Astrocyte (in vitro differentiated cells and primary cell): ENCODE data around the gene ELOVL2.

Source experiments
- EZH2 ChIP-seq: IDR thresholded peaks from 2 replicates; pipeline ENCODE4 v1.6.1; 2012; ENCODE audit warnings: mild to moderate bottlenecking, low read length, inconsistent platforms; ENCODE audit not compliant: insufficient read depth
- TF ChIP-seq, protein P1 (sequence below): IDR thresholded peaks from 2 replicates; pipeline ENCODE4 v1.5.1; 2011; ENCODE audit warnings: low read depth, mild to moderate bottlenecking, inconsistent platforms, low read length, moderate library complexity; ENCODE audit not compliant: insufficient read depth

DNA sequence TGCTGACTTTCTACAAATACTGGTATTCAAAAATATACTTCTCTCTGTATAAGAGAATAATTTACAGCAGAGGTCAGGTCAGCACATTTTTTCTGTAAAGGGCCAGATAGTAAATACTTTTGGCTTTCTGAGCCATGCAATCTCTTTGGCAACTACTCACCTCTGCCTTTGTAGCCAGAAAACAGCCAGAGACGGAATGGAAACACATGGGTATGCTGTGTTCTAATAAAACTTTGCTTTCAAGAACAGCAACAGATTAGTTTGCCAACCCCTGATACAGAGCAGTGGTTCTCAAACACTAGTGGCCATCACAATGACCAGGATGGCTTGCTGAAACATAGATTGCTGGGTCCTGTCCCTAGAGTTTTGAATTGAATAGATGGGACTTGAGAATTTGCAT, 111.0 kb downstream of the ELOVL2 start:
- TF ChIP-seq, protein P1, sequence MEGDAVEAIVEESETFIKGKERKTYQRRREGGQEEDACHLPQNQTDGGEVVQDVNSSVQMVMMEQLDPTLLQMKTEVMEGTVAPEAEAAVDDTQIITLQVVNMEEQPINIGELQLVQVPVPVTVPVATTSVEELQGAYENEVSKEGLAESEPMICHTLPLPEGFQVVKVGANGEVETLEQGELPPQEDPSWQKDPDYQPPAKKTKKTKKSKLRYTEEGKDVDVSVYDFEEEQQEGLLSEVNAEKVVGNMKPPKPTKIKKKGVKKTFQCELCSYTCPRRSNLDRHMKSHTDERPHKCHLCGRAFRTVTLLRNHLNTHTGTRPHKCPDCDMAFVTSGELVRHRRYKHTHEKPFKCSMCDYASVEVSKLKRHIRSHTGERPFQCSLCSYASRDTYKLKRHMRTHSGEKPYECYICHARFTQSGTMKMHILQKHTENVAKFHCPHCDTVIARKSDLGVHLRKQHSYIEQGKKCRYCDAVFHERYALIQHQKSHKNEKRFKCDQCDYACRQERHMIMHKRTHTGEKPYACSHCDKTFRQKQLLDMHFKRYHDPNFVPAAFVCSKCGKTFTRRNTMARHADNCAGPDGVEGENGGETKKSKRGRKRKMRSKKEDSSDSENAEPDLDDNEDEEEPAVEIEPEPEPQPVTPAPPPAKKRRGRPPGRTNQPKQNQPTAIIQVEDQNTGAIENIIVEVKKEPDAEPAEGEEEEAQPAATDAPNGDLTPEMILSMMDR: no peak
- TF ChIP-seq EZH2: no peak
